ENCODE data around the gene PCGF3.

PCGF3 gene

DNA sequence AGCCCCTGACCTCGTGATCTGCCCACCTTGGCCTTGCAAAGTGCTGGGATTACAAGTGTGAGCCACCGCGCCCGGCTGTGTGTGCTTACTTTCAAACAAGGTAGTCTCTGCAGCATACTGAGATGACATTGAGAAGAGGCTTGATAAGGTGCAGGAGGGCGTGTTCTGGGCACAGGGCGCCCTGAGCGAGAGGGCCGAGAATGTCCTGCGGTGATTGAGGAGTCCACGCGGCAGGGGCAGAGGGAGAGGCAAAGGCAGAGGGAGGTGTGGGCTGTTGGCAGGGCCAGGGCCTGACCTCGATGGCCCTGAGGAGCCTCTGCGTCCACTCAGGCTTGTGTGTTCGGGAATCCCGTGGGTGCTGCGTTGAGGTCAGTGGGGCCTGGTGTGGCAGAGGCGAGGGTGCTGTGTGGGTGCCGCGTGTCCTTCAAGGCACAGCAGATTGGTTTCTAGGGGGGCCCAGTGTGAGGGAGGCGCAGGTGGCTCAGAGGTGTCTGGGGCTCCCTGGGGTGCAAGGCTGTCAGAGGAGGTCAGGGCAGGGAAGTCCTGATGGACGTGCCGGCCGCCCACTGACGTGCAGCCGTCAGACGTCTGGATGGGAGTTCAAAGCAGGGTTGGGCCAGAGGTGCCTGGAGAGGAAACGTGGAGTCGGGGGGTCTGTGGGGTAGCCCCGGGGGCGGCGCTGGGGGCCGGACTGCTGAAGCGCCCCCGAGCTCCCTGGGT, 12.1 kb downstream of the PCGF3 start:
- H3K9ac ChIP-seq (ENCODE audit: low read depth, low read length, poor library complexity, severe bottlenecking): no peak overlapping the region
- peaks cover 37% of the 10 kb centered on the region for H4K20me1 ChIP-seq (ENCODE audit: insufficient read depth, low read length, poor library complexity, severe bottlenecking)
- peaks cover under 1% of the 10 kb centered on the region; the same call in 1 of the 2 replicates for H3K36me3 ChIP-seq (ENCODE audit: insufficient read depth, low read length)
- no peak overlapping the region for H2AFZ ChIP-seq (ENCODE audit: low read length)
- H3K79me2 ChIP-seq (ENCODE audit: insufficient read depth, low read length): peaks cover 77% of the 10 kb centered on the region
- no peaks in the 10 kb centered on the region for H3K4me1 ChIP-seq (ENCODE audit: insufficient read depth, low read length, poor library complexity, severe bottlenecking)
- H3K9me3 ChIP-seq (ENCODE audit: insufficient read depth, low read depth, low read length): no peaks in the 10 kb centered on the region
- TF ChIP-seq, protein P1, sequence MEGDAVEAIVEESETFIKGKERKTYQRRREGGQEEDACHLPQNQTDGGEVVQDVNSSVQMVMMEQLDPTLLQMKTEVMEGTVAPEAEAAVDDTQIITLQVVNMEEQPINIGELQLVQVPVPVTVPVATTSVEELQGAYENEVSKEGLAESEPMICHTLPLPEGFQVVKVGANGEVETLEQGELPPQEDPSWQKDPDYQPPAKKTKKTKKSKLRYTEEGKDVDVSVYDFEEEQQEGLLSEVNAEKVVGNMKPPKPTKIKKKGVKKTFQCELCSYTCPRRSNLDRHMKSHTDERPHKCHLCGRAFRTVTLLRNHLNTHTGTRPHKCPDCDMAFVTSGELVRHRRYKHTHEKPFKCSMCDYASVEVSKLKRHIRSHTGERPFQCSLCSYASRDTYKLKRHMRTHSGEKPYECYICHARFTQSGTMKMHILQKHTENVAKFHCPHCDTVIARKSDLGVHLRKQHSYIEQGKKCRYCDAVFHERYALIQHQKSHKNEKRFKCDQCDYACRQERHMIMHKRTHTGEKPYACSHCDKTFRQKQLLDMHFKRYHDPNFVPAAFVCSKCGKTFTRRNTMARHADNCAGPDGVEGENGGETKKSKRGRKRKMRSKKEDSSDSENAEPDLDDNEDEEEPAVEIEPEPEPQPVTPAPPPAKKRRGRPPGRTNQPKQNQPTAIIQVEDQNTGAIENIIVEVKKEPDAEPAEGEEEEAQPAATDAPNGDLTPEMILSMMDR (conservative IDR thresholded peaks at IDR 0.05; ENCODE audit: low read length): no peak
- no peak for TF ChIP-seq EZH2phosphoT487 (IDR thresholded peaks at IDR 0.05; ENCODE audit: borderline replicate concordance)
- no peaks in the 10 kb centered on the region for H3K9me2 ChIP-seq (replicated peaks; ENCODE audit: low read depth, low read length)
- no peak overlapping the region for H3K4me3 ChIP-seq (ENCODE audit: low read length, poor library complexity, severe bottlenecking)
- no peaks in the 10 kb centered on the region for H3F3A ChIP-seq (ENCODE audit: low read depth)
- no peaks in the 10 kb centered on the region for H3K27me3 ChIP-seq (ENCODE audit: insufficient read depth, low read length, poor library complexity, severe bottlenecking)
- H3K4me2 ChIP-seq (ENCODE audit: low read depth, low read length, poor library complexity, severe bottlenecking): no peak overlapping the region

DNA sequence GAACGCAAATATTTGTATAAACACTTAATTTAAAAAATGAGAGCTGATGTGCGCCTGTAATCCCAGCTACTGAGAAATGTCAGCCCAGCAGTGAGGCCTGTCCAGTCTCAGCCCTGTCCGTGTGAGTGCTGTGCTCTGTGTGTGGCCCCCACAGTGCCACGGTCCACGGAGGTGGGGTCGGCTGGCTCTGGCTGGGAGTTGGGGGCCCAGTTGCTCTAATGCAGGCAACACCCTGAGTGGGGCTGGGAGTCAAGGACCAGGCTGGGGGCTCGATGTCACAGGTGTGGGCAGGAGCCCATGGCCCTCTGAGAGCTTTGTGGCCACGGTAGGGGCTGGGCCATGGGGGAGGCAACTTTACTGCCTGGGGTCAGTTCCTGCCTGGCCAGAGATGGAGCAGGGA, 12.8 kb downstream of the PCGF3 start:
- peaks cover 6% of the 10 kb centered on the region; the same call in 1 of the 2 replicates for H3K36me3 ChIP-seq (ENCODE audit: insufficient read depth, low read length)
- no peak overlapping the region for H2AFZ ChIP-seq (ENCODE audit: low read length)
- H3K79me2 ChIP-seq (ENCODE audit: insufficient read depth, low read length): peaks cover 77% of the 10 kb centered on the region
- H3F3A ChIP-seq (ENCODE audit: low read depth): no peaks in the 10 kb centered on the region
- peaks cover 35% of the 10 kb centered on the region for H4K20me1 ChIP-seq (ENCODE audit: insufficient read depth, low read length, poor library complexity, severe bottlenecking)
- TF ChIP-seq EZH2phosphoT487 (IDR thresholded peaks at IDR 0.05; ENCODE audit: borderline replicate concordance): no peak
- no peaks in the 10 kb centered on the region for H3K9me3 ChIP-seq (ENCODE audit: insufficient read depth, low read depth, low read length)
- H3K9ac ChIP-seq (ENCODE audit: low read depth, low read length, poor library complexity, severe bottlenecking): no peak overlapping the region
- no peak overlapping the region for H3K4me2 ChIP-seq (ENCODE audit: low read depth, low read length, poor library complexity, severe bottlenecking)
- no peaks in the 10 kb centered on the region for H3K9me2 ChIP-seq (replicated peaks; ENCODE audit: low read depth, low read length)
- H3K4me3 ChIP-seq (ENCODE audit: low read length, poor library complexity, severe bottlenecking): no peak overlapping the region
- H3K27me3 ChIP-seq (ENCODE audit: insufficient read depth, low read length, poor library complexity, severe bottlenecking): no peaks in the 10 kb centered on the region
- H3K4me1 ChIP-seq (ENCODE audit: insufficient read depth, low read length, poor library complexity, severe bottlenecking): no peaks in the 10 kb centered on the region

DNA sequence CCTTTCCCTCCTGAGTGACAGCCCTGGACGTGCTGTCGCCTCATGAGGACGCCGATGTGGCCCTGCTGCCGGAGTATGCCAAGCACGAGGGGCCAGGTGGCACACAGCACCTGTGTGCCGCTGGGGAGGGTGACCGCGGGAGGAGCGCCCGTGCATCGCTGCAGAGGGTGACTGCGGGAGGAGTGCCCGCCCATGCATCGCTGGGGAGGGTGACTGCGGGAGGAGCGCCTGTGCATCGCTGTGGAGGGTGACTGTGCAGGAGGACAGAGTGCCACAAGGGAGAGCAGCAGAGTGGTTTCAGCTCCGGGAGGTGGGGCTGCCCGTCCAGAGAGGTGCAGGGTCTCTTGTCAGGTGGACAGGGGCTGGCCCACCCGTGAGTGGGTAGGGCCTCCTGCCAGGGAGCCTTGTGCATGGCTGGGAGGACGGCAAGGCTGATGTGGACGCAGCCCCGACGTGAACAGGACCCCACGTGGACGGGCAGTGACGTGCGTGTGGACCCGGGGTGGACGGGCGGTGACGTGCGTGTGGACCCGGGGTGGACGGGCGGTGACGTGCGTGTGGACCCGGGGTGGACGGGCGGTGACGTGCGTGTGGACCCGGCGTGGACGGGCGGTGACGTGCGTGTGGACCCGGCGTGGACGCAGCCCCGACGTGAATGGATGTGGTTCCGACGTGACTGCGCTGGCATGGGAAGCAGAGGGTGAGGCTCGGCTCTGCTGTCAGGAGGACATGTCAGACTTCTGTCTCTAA, 14.7 kb downstream of the PCGF3 start:
- Histone ChIP-seq H3F3A (ENCODE audit: low read depth) (no peaks in the 10 kb centered on the region), H3K36me3 (ENCODE audit: insufficient read depth, low read length) (peaks cover 6% of the 10 kb centered on the region; the same call in 1 of the 2 replicates), H2AFZ (ENCODE audit: low read length) (no peak overlapping the region), H4K20me1 (ENCODE audit: insufficient read depth, low read length, poor library complexity, severe bottlenecking) (peaks cover 25% of the 10 kb centered on the region), H3K79me2 (ENCODE audit: insufficient read depth, low read length) (peaks cover 76% of the 10 kb centered on the region; the same call in 1 of the 2 replicates), H3K4me2 (ENCODE audit: low read depth, low read length, poor library complexity, severe bottlenecking) (no peak overlapping the region), H3K4me3 (ENCODE audit: low read length, poor library complexity, severe bottlenecking) (no peak overlapping the region), H3K27me3 (ENCODE audit: insufficient read depth, low read length, poor library complexity, severe bottlenecking) (no peaks in the 10 kb centered on the region), H3K9me2 (replicated peaks; ENCODE audit: low read depth, low read length) (no peaks in the 10 kb centered on the region), H3K9me3 (ENCODE audit: insufficient read depth, low read depth, low read length) (no peaks in the 10 kb centered on the region), H3K9ac (ENCODE audit: low read depth, low read length, poor library complexity, severe bottlenecking) (no peak overlapping the region), H3K4me1 (ENCODE audit: insufficient read depth, low read length, poor library complexity, severe bottlenecking) (no peaks in the 10 kb centered on the region)
- TF ChIP-seq EZH2phosphoT487 (IDR thresholded peaks at IDR 0.05; ENCODE audit: borderline replicate concordance): no peak
- TF ChIP-seq, protein P1 (conservative IDR thresholded peaks at IDR 0.05; ENCODE audit: low read length): no peak

Data from Loucy (cell line).